OCI-LY1 (cell line): ENCODE data around the gene STK17A.
A peak's percentile ranks its signal among the peaks of the same experiment; 100 is the strongest.

ENCODE experiments used
- H2AFZ ChIP-seq: fragments of 200-600 bp; sonication (generic), shearing (Covaris generic); 2 replicates; pipeline ENCODE4 v1.6.0; 2014; ENCODE audit warnings: antibody characterized with exemption, mild to moderate bottlenecking, low read length
- H3F3A ChIP-seq: fragments of 200-600 bp; sonication (generic), shearing (Covaris generic); 2 replicates; pipeline ENCODE4 v1.6.0; 2014; ENCODE audit warnings: mild to moderate bottlenecking, antibody characterized with exemption, low read length, moderate library complexity; ENCODE audit not compliant: insufficient read depth
- H3K27ac ChIP-seq: fragments of 200-600 bp; sonication (generic); 2 replicates; pipeline ENCODE4 v1.5.1; 2014; ENCODE audit warnings: low read length, mixed run types, mild to moderate bottlenecking, low read depth; ENCODE audit not compliant: poor library complexity, severe bottlenecking
- H3K27me3 ChIP-seq: fragments of 200-600 bp; sonication (generic); 2 replicates; pipeline ENCODE4 v1.6.0; 2014; ENCODE audit warnings: antibody characterized with exemption, mild to moderate bottlenecking, low read length, moderate library complexity; ENCODE audit not compliant: insufficient read depth
- H3K36me3 ChIP-seq: fragments of 200-600 bp; sonication (generic); 2 replicates; pipeline ENCODE4 v1.6.1; 2014; ENCODE audit warnings: mild to moderate bottlenecking, antibody characterized with exemption, low read length, moderate library complexity, mixed read lengths; ENCODE audit not compliant: insufficient read depth
- H3K4me1 ChIP-seq: fragments of 200-600 bp; sonication (generic); 2 replicates; pipeline ENCODE4 v1.5.1; 2014; ENCODE audit warnings: mild to moderate bottlenecking, low read length, moderate library complexity; ENCODE audit not compliant: insufficient read depth, severe bottlenecking
- H3K4me2 ChIP-seq: fragments of 200-600 bp; sonication (generic), shearing (Covaris generic); 2 replicates; pipeline ENCODE4 v1.6.1; 2014; ENCODE audit warnings: low read length
- H3K4me3 ChIP-seq: fragments of 200-600 bp; sonication (generic); 2 replicates; pipeline ENCODE4 v1.5.1; 2014; ENCODE audit warnings: low read length, low read depth, mild to moderate bottlenecking, mixed read lengths; ENCODE audit not compliant: poor library complexity, severe bottlenecking
- H3K79me2 ChIP-seq: fragments of 200-600 bp; shearing (Covaris generic); 2 replicates; pipeline ENCODE4 v1.6.1; 2016; ENCODE audit warnings: mixed run types, low read length, mixed read lengths; ENCODE audit not compliant: insufficient read depth
- H3K9ac ChIP-seq: fragments of 200-600 bp; sonication (generic), shearing (Covaris generic); 2 replicates; pipeline ENCODE4 v1.6.1; 2014; ENCODE audit warnings: mild to moderate bottlenecking, low read length, mixed read lengths
- H3K9me2 ChIP-seq: fragments of 200-600 bp; sonication (generic), shearing (Covaris generic); 2 replicates; pipeline ENCODE4 v1.6.1; 2014; ENCODE audit warnings: low read depth, mild to moderate bottlenecking, low read length, mixed read lengths
- H3K9me3 ChIP-seq: fragments of 200-600 bp; shearing (Covaris generic); 2 replicates; pipeline ENCODE4 v1.6.1; 2014; ENCODE audit warnings: low read length, mixed read lengths
- H4K20me1 ChIP-seq: fragments of 200-600 bp; sonication (generic), shearing (Covaris generic); 2 replicates; pipeline ENCODE4 v1.6.0; 2016; ENCODE audit warnings: mild to moderate bottlenecking, low read length; ENCODE audit not compliant: insufficient read depth
- CTCF ChIP-seq: fragments of 200-600 bp; sonication (generic), shearing (Covaris generic); IDR thresholded peaks from 2 replicates; pipeline ENCODE4 v1.5.1; 2017; ENCODE audit warnings: mild to moderate bottlenecking, antibody characterized with exemption, low read length, moderate library complexity, mixed read lengths
- EZH2 ChIP-seq: fragments of 200-600 bp; sonication (generic), shearing (Covaris generic); IDR thresholded peaks from 2 replicates; pipeline ENCODE4 v1.8.0; 2017; ENCODE audit warnings: borderline replicate concordance, mixed run types, mild to moderate bottlenecking, antibody characterized with exemption, low read length, moderate library complexity, mixed read lengths

STK17A gene

GRCh38 chr7:43632746-43633145, 49.8 kb downstream of the STK17A start:
- Histone ChIP-seq H3K27me3 (no peaks in the 10 kb centered on the region), H3K9me2 (no peaks in the 10 kb centered on the region), H3K4me3 (no peak overlapping the region), H3F3A (no peaks in the 10 kb centered on the region), H3K4me2 (no peak overlapping the region), H3K27ac (peak overlapping the region; percentile 14), H3K79me2 (0 out of 2 replicates have a peak, but pooled peaks cover 1% of the 10 kb centered on the region), H4K20me1 (no peaks in the 10 kb centered on the region), H3K4me1 (peaks cover 45% of the 10 kb centered on the region), H3K9me3 (no peaks in the 10 kb centered on the region), H2AFZ (no peak overlapping the region), H3K9ac (no peak overlapping the region), H3K36me3 (peaks cover 98% of the 10 kb centered on the region)
- TF ChIP-seq EZH2 (no peak), CTCF (no peak)

- H3K27me3 ChIP-seq: no peaks in the 10 kb centered on the region
- H3K79me2 ChIP-seq: no peaks in the 10 kb centered on the region
- no peaks in the 10 kb centered on the region for H3K9me3 ChIP-seq
- H3K9me2 ChIP-seq: no peaks in the 10 kb centered on the region
- no peak overlapping the region for H3K9ac ChIP-seq
- no peak overlapping the region for H2AFZ ChIP-seq
- peak overlapping the region; percentile 14 for H3K27ac ChIP-seq
- H3K4me3 ChIP-seq: no peak overlapping the region
- H3K4me2 ChIP-seq: no peak overlapping the region
- TF ChIP-seq CTCF (no peak), EZH2 (no peak)
- H3F3A ChIP-seq: no peaks in the 10 kb centered on the region
- peaks cover 98% of the 10 kb centered on the region for H3K36me3 ChIP-seq
- no peaks in the 10 kb centered on the region for H4K20me1 ChIP-seq
- peaks cover 35% of the 10 kb centered on the region for H3K4me1 ChIP-seq
These were observed 51.5 kb downstream of the STK17A start for GRCh38 chr7:43634384-43634783.

GRCh38 chr7:43636093-43636492, 53.2 kb downstream of the STK17A start:
- Histone ChIP-seq H3K36me3 (peaks cover 99% of the 10 kb centered on the region), H3K4me1 (peaks cover 34% of the 10 kb centered on the region), H3K4me3 (no peak overlapping the region), H4K20me1 (no peaks in the 10 kb centered on the region), H3K9ac (no peak overlapping the region), H3F3A (0 out of 2 replicates have a peak, but pooled peaks cover 5% of the 10 kb centered on the region), H3K9me2 (no peaks in the 10 kb centered on the region), H3K27ac (peak overlapping the region; percentile 59), H3K27me3 (no peaks in the 10 kb centered on the region), H3K9me3 (no peaks in the 10 kb centered on the region), H3K79me2 (no peaks in the 10 kb centered on the region), H2AFZ (no peak overlapping the region), H3K4me2 (no peak overlapping the region)
- TF ChIP-seq EZH2 (no peak), CTCF (no peak)
